Keratinocyte (primary cell): Measurements from ENCODE around the gene UBASH3B. TPM values are rescaled to one million over a fixed set of nuclear protein-coding genes. Genes with fewer than 3 reads are reported as not detected.

Experiments used
- DNase-seq: peaks from one replicate; pipeline ENCODE4 v3.0.0-alpha.2; 2011; ENCODE audit warnings: low read depth, missing footprints, low spot score
- FAIRE-seq: peaks from 2 replicates; lab custom pipeline; 2011; peaks lifted over from hg19 to GRCh38; lab: Jason Lieb, UNC
- H2AFZ ChIP-seq: 2 replicates; pipeline ENCODE4 v1.6.0; 2012; ENCODE audit warnings: low read length, control low read depth, inconsistent platforms; ENCODE audit not compliant: control insufficient read depth
- H3K27ac ChIP-seq: 2 replicates; pipeline ENCODE4 v1.5.1; 2011; ENCODE audit warnings: low read length; ENCODE audit not compliant: control insufficient read depth, insufficient read depth
- H3K27me3 ChIP-seq: 3 replicates; pipeline ENCODE4 v1.6.0; 2011; ENCODE audit warnings: low read length; ENCODE audit not compliant: control insufficient read depth, insufficient read depth; ENCODE audit errors: extremely low read depth
- H3K36me3 ChIP-seq, 2 experiments: 2 replicates in 1 of 2; 3 replicates in 1 of 2; pipeline ENCODE4 v1.5.1; 2011; ENCODE audit warnings: low read length in 2 of 2, mild to moderate bottlenecking in 1 of 2; ENCODE audit not compliant: control insufficient read depth in 2 of 2, insufficient read depth in 2 of 2; ENCODE audit errors: extremely low read depth in 1 of 2
- H3K4me1 ChIP-seq: 3 replicates; pipeline ENCODE4 v1.5.1; 2011; ENCODE audit warnings: low read length; ENCODE audit not compliant: control insufficient read depth, insufficient read depth; ENCODE audit errors: extremely low read depth
- H3K4me2 ChIP-seq: 3 replicates; pipeline ENCODE4 v1.6.0; 2011; ENCODE audit warnings: low read depth, low read length; ENCODE audit not compliant: control insufficient read depth, insufficient read depth; ENCODE audit errors: extremely low read depth
- H3K4me3 ChIP-seq, 3 experiments: fragments of 200-600 bp in 1 of 3; sonication (generic) in 1 of 3; 2 replicates in 2 of 3; 3 replicates in 1 of 3; pipeline ENCODE4 v1.5.1; 2011 to 2016; ENCODE audit warnings: low read length in 3 of 3, mild to moderate bottlenecking in 3 of 3, control low read depth in 2 of 3, inconsistent platforms in 1 of 3, low read depth in 1 of 3, mixed read lengths in 1 of 3, mixed run types in 1 of 3, moderate library complexity in 1 of 3; ENCODE audit not compliant: control insufficient read depth in 2 of 3, insufficient read depth in 2 of 3; ENCODE audit errors: extremely low read depth in 1 of 3
- H3K79me2 ChIP-seq: 2 replicates; pipeline ENCODE4 v1.6.0; 2012; ENCODE audit warnings: low read length; ENCODE audit not compliant: control insufficient read depth, insufficient read depth
- H3K9ac ChIP-seq: 3 replicates; pipeline ENCODE4 v1.6.0; 2011; ENCODE audit warnings: low read length; ENCODE audit not compliant: control insufficient read depth, insufficient read depth; ENCODE audit errors: extremely low read depth
- H3K9me1 ChIP-seq: 3 replicates; pipeline ENCODE4 v1.6.0; 2011; ENCODE audit warnings: low read length; ENCODE audit not compliant: control insufficient read depth, insufficient read depth; ENCODE audit errors: extremely low read depth
- H3K9me3 ChIP-seq: 2 replicates; pipeline ENCODE4 v1.5.1; 2012; ENCODE audit warnings: low read depth, low read length; ENCODE audit not compliant: control insufficient read depth
- H4K20me1 ChIP-seq: 3 replicates; pipeline ENCODE4 v1.6.0; 2011; ENCODE audit warnings: low read length; ENCODE audit not compliant: control insufficient read depth, insufficient read depth; ENCODE audit errors: extremely low read depth
- CTCF ChIP-seq, 3 experiments: IDR thresholded peaks in 1 of 3; conservative IDR thresholded peaks in 1 of 3; optimal IDR thresholded peaks in 1 of 3; 2 replicates in 2 of 3; 3 replicates in 1 of 3; pipeline versions ENCODE3 to v1.5.1; 2011; ENCODE audit warnings: low read length in 3 of 3, mild to moderate bottlenecking in 3 of 3, moderate library complexity in 2 of 3, control low read depth in 1 of 3, inconsistent platforms in 1 of 3; ENCODE audit not compliant: insufficient read depth in 2 of 3; ENCODE audit errors: extremely low read depth in 1 of 3
- EZH2 ChIP-seq: IDR thresholded peaks from one replicate; pipeline ENCODE4 v1.6.1; 2012; ENCODE audit warnings: inconsistent platforms, mild to moderate bottlenecking, low read length, moderate library complexity
- dilution Hi-C: fragments of 300-500 bp; cut with MboI; formaldehyde crosslinking; loops from one replicate; pipeline ENCODE4 v1.7.0; 2020; ENCODE audit warnings: low sequenced_read_pairs; ENCODE audit not compliant: extremely low pct_ligation_motif_present
- polyA plus RNA-seq, 5 experiments: library from polyadenylated mRNA; depleted of rRNA in 3 of 5; stranded (reverse) in 3 of 5; stranded (forward) in 1 of 5; unstranded in 1 of 5; fragments of >200 nt; gene quantifications; 1 replicate in 1 of 5; 2 replicates in 3 of 5; 3 replicates in 1 of 5; pipeline versions ENCODE4 v1.2.1 to v1.2.3, GENCODE V29; 2011 to 2012; ENCODE audit warnings: missing spikeins in 2 of 5, low read depth in 1 of 5, low replicate concordance in 1 of 5

The UBASH3B gene
- polyA plus RNA-seq, 1 donor (not counting 4 experiments of a cell fraction or from before 2014, with no cell fraction given), result 25.0 TPM

GRCh38 chr11:122804796-122805195 lies 149.3 kb downstream of the UBASH3B start:
- FAIRE-seq, result peak; percentile 95
- Histone ChIP-seq H3K4me3 (peak overlapping the region in 2 of 3 experiments; percentile 14), H3K27me3 (no peaks in the 10 kb centered on the region), H3K27ac (peak overlapping the region; percentile 99), H3K9me1 (no peaks in the 10 kb centered on the region), H3K36me3 (peaks cover 0 to 3% of the 10 kb centered on the region in 2 experiments), H2AFZ (peak overlapping the region; percentile 42), H3K9ac (peak overlapping the region; percentile 84), H3K4me1 (peaks cover 50% of the 10 kb centered on the region), H3K4me2 (peak overlapping the region; percentile 79), H4K20me1 (no peaks in the 10 kb centered on the region), H3K79me2 (no peaks in the 10 kb centered on the region), H3K9me3 (no peaks in the 10 kb centered on the region)
- peak; percentile 92 for DNase-seq
- no peak for TF ChIP-seq EZH2
- no peak for TF ChIP-seq CTCF (optimal IDR thresholded peaks at IDR 0.05 in 1 of 3, IDR thresholded peaks at IDR 0.05 in 1 of 3, conservative IDR thresholded peaks at IDR 0.05 in 1 of 3; ENCODE audit: extremely low read depth in 1 of 3, insufficient read depth in 2 of 3, low read length in 3 of 3)
- dilution Hi-C loops, result no loop called here

GRCh38 chr11:122807731-122808477 lies 152.4 kb downstream of the UBASH3B start:
- Histone ChIP-seq H2AFZ (no peak overlapping the region), H3K27ac (no peak overlapping the region), H3K9me1 (no peaks in the 10 kb centered on the region), H3K36me3 (peaks cover 2 to 6% of the 10 kb centered on the region in 2 experiments), H3K9ac (no peak overlapping the region), H3K4me1 (peaks cover 38% of the 10 kb centered on the region), H3K4me3 (no peak overlapping the region), H4K20me1 (no peaks in the 10 kb centered on the region), H3K79me2 (no peaks in the 10 kb centered on the region), H3K27me3 (no peaks in the 10 kb centered on the region), H3K9me3 (no peaks in the 10 kb centered on the region), H3K4me2 (no peak overlapping the region)
- dilution Hi-C loops, result no loop called here
- TF ChIP-seq CTCF (optimal IDR thresholded peaks at IDR 0.05 in 1 of 3, IDR thresholded peaks at IDR 0.05 in 1 of 3, conservative IDR thresholded peaks at IDR 0.05 in 1 of 3; ENCODE audit: extremely low read depth in 1 of 3, insufficient read depth in 2 of 3, low read length in 3 of 3), result no peak
- TF ChIP-seq EZH2, result no peak
- DNase-seq, result no peak
- FAIRE-seq, result peak; percentile 51
